GM19328 (cell line): Measurements from ENCODE around the gene ENTPD1.
"Not testable (repeated sequence)": the region's sequence is repeated elsewhere in the genome, so short reads cannot be mapped to it uniquely, and the experiment has no call there.

Experiments
- ATAC-seq: cut with Tn5 transposase; IDR thresholded peaks from one replicate; pipeline ENCODE4 v1.9.1; 2021; ENCODE audit warnings: mild to moderate bottlenecking, moderate library complexity; ENCODE audit not compliant: unreplicated experiment

Gene ENTPD1

GRCh38 chr10:95756041-95756761, at the start of gene ENTPD1:
ENTPD1 (plus strand) TSS chr10:95756163; CDS start chr10:95756240, 77 bp downstream.
- ATAC-seq: no peak

- no peak for ATAC-seq
Observed at GRCh38 chr10:95706573-95706972, 49.4 kb upstream of the ENTPD1 start.

GRCh38 chr10:95706990-95707389, 49.0 kb upstream of the ENTPD1 start:
- ATAC-seq: no peak

GRCh38 chr10:95711492-95711891, 44.5 kb upstream of the ENTPD1 start:
- no peak for ATAC-seq

- no peak for ATAC-seq
Observed at GRCh38 chr10:95716466-95716865, 39.5 kb upstream of the ENTPD1 start.

GRCh38 chr10:95716866-95717265, 39.1 kb upstream of the ENTPD1 start:
- ATAC-seq: no peak

- not testable (repeated sequence) for ATAC-seq
Observed at GRCh38 chr10:95720745-95721144, 35.2 kb upstream of the ENTPD1 start.

GRCh38 chr10:95722496-95722895, 33.5 kb upstream of the ENTPD1 start:
- ATAC-seq: not testable (repeated sequence)

- ATAC-seq: no peak
Observed at GRCh38 chr10:95728526-95728925, 27.4 kb upstream of the ENTPD1 start.

- ATAC-seq: no peak
Observed at GRCh38 chr10:95729323-95730055, 26.5 kb upstream of the ENTPD1 start.

- ATAC-seq: no peak
Observed at GRCh38 chr10:95730233-95730632, 25.7 kb upstream of the ENTPD1 start.

GRCh38 chr10:95732907-95733306, 23.1 kb upstream of the ENTPD1 start:
- not testable (repeated sequence) for ATAC-seq

- ATAC-seq: no peak
Observed at GRCh38 chr10:95739056-95739455, 16.9 kb upstream of the ENTPD1 start.

GRCh38 chr10:95741807-95742467, 14.0 kb upstream of the ENTPD1 start:
- peak; percentile 70 for ATAC-seq

GRCh38 chr10:95742485-95742884, 13.5 kb upstream of the ENTPD1 start:
- no peak for ATAC-seq

GRCh38 chr10:95742962-95743535, 12.9 kb upstream of the ENTPD1 start:
- no peak for ATAC-seq

GRCh38 chr10:95745501-95745900, 10.5 kb upstream of the ENTPD1 start:
- ATAC-seq: no peak

GRCh38 chr10:95748349-95748748, 7.6 kb upstream of the ENTPD1 start:
- no peak for ATAC-seq

GRCh38 chr10:95755511-95756004, 405 bp upstream of the ENTPD1 start:
- ATAC-seq: no peak

GRCh38 chr10:95756809-95757684, 1.1 kb downstream of the ENTPD1 start:
- ATAC-seq: no peak
